ENCODE results near the gene CEL. TPM values are rescaled to one million over a fixed set of nuclear protein-coding genes. Genes with fewer than 3 reads are reported as not detected.
"Not testable (repeated sequence)": the region's sequence is repeated elsewhere in the genome, so short reads cannot be mapped to it uniquely, and the experiment has no call there.

The CEL gene
- total RNA-seq = 0.60 TPM in 1 of 2 replicates, not detected in the other

DNA sequence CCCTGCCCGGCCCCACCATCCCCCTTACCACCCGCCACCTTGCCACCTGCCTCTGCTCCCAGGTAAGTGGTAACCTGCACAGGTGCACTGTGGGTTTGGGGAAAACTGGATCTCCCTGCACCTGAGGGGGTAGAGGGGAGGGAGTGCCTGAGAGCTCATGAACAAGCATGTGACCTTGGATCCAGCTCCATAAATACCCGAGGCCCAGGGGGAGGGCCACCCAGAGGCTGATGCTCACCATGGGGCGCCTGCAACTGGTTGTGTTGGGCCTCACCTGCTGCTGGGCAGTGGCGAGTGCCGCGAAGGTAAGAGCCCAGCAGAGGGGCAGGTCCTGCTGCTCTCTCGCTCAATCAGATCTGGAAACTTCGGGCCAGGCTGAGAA is at the start of gene CEL:
TSS of gene CEL (plus strand) at position 218 of the 382 bp plus-strand sequence. CDS start at position 240, 22 bp downstream.
- DNase-seq (ENCODE audit: low read depth) = not testable (repeated sequence)

GRCh38 chr9:133014696-133015095 is 47.1 kb upstream of the CEL start:
- no peak for DNase-seq (ENCODE audit: low read depth)

GRCh38 chr9:133023117-133023890 is 38.5 kb upstream of the CEL start:
- no peak for DNase-seq (ENCODE audit: low read depth)

- DNase-seq (ENCODE audit: low read depth) = no peak
Observed at GRCh38 chr9:133026426-133026825, 35.4 kb upstream of the CEL start.

GRCh38 chr9:133027134-133027533 is 34.6 kb upstream of the CEL start:
- no peak for DNase-seq (ENCODE audit: low read depth)

- no peak for DNase-seq (ENCODE audit: low read depth)
Observed at GRCh38 chr9:133028221-133028620, 33.6 kb upstream of the CEL start.

DNA sequence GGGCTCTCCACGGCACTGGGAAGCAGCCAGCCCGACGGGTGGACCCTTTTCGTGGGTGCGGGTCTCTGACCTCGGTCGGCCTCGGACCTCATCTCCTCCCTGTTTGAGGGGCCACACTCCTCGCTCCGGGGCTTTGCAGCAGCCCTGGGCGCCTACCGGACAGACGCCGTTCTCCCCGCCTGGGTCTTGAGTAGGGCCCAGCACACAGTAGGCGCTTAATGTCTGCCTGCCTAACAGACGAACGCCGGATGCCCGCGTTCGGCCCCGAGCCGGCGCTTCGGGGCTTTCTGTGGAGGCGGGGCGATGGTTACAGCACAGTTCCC is 31.8 kb upstream of the CEL start:
- DNase-seq (ENCODE audit: low read depth) = no peak

- peak; percentile 99 for DNase-seq (ENCODE audit: low read depth)
Observed at GRCh38 chr9:133030317-133031129, 31.3 kb upstream of the CEL start, which contains the start of gene GTF3C5. GTF3C5 (plus strand) TSS chr9:133030997; CDS start chr9:133031012, 15 bp downstream.

DNA sequence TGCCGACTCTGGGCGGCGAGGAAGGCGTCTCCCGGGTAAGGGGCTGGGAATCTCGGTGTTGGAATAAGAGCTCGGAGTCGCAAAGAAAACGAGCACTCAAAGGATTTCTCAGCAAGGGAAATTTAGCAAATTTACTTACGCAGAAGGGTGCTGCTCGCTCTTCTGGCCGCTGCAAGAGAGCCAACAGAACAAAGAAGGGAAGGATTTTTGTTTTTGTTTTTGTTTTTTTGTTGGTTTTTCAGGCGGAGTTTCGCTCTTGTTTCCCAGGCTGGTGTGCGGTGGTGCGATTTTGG is 30.7 kb upstream of the CEL start:
- no peak for DNase-seq (ENCODE audit: low read depth)

- DNase-seq (ENCODE audit: low read depth) = peak; percentile 19
Observed at GRCh38 chr9:133031496-133031911, 30.3 kb upstream of the CEL start.

DNA sequence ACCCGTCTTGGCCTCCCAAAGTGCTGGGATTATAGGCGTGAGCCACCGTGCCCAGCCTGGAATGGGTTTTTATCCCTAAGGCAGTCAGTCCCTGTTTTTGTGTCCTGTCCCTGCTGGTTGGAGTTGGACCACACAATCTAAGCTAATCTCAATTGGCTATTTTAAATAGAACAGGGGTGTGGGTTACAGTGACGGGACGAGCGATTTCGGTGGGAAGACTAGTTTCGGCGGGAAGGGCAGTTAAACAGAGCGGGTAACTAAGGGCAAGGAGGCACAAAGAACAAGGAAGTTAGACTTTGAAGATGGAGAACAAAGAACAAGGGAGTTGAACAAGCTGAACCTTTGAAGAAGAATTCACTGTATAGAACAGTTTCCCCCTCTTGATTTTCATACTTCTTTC is 29.6 kb upstream of the CEL start:
- no peak for DNase-seq (ENCODE audit: low read depth)

DNA sequence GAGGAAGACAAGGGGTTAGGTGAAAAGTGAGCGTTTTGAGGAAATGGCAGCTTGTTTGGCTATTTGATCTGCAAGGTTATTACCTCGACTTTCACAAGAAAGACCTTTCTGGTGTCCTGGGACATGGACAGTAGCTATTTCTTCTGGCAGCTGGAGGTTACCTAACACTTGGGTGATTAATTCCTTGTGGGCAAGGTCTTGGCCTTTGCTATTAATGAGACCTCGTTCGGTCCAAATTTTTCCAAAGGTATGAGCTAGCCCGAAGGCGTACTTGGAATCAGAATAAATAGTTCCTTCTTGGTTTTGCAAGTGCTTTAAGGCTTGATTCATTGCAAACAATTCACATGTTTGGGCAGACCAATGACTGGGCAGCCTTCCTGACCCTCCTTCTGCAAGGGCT is 26.1 kb upstream of the CEL start:
- DNase-seq (ENCODE audit: low read depth) = peak; percentile 42

DNA sequence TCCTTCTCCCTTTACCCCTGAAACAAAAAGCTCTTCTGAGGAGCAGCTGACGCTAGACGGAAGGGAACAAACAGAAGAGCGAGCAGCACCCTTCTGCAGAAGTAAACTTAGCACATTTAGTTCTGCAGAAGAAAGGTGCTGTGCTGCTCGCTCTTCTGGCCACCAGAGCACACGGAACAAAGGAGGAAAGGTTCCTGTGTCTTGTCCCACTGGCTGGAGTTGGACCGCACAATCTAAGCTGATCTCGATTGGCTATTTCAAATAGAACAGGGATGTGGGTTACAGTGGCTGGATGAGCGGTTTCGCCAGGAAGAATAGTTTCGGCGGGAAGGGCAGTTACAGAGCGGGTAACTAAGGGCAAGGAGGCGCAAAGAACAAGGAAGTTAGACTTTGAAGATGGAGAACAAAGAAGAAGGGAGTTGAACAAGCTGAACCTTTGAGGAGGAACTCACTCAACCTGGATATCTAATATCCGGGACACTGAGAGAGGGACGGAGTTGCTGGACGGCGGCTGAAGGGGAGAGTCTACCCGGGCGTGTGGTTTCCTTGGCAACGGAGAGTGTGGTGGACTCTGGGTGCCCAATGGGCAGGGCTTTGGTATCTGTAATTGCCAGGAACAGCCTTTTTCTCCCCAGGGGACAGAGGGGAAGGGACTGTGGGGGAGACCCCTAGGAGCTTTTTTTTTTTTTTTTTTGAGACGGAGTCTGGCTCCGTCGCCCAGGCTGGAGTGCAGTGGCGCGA is 23.8 kb upstream of the CEL start:
- no peak for DNase-seq (ENCODE audit: low read depth)

- peak; percentile 25 for DNase-seq (ENCODE audit: low read depth)
Observed at GRCh38 chr9:133040892-133041479, 20.8 kb upstream of the CEL start.

GRCh38 chr9:133041958-133042357 is 19.8 kb upstream of the CEL start:
- DNase-seq (ENCODE audit: low read depth) = no peak

DNA sequence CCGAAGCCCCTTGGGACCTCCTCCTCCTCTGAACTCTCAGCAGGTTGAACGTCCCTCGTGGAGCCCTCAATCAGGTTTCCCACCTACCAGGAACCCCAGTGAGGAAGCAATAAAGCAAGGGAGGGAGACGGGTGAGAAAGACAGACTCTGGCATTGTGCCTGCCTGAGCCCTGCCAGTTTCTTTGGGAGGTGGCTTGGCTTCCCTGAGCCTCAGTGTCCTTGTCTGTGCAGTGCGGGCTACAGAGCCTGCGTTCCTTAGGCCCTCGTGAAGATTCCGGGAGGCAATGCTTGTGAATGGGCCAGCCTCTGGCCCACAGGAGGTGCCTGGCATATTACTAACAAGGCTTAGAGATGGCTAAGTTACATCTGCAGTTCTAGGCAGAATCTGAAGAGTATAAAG is 19.1 kb upstream of the CEL start:
- no peak for DNase-seq (ENCODE audit: low read depth)

GRCh38 chr9:133043449-133044035 is 18.2 kb upstream of the CEL start:
- DNase-seq (ENCODE audit: low read depth) = no peak

- no peak for DNase-seq (ENCODE audit: low read depth)
Observed at GRCh38 chr9:133044125-133044524, 17.7 kb upstream of the CEL start.

DNA sequence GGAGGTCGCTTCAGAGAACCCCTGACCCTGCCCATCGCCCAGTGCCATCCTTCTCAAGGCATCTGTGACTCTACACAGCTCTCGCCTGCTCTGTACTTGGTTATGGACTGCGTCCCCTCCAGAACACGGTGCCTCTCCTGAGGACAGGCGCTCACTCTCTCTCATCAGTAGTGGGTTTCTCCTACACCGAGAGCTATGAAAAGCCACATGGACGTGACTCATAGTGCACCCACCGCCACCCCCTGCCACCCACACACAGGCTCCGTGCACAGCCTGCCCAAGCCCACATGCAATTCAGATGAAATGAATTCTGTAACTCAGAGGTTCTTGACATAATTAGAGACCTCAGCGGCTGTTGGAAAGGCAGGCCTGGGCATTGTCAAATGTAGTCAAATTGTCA is 17.1 kb upstream of the CEL start:
- DNase-seq (ENCODE audit: low read depth) = no peak

GRCh38 chr9:133045132-133045531 is 16.6 kb upstream of the CEL start:
- no peak for DNase-seq (ENCODE audit: low read depth)

DNA sequence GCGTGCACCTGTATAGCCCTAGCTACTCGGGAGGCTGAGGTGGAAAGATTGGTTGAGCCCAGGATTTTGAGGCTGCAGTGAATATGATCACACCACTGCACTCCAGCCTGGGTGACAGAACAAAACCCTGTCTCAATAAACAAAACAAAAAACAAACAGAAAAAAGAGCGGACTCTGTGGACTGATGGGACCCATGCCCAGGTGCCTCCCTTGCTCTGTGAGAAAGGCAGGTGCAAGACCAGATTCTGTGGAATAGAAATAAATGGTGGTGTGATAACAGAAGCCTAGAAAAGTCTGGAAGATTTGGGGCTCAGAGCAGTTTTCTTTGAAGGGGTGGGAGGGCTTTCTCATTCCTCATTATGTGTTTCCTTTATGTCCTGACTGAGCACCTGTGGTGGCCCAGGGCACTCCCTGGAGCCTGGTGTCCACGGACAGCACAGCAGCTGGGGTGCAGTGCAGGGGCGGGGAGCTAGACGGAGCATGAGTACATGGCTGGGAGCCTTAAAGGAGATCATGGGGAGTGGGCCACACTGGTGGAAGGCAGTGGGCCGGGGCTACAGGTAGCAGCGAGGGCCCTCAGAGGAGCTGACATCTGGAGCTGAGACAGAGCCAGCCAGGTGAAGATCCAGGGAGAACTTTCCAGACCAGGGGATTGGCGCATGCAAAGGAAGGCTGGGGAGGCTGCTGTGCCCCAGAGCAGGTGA is 15.4 kb upstream of the CEL start:
- no peak for DNase-seq (ENCODE audit: low read depth)

Measured in renal cortical epithelial cell (primary cell).